HG02870 (cell line): ENCODE results near the gene MMRN2.
"Not testable (repeated sequence)": the region's sequence is repeated elsewhere in the genome, so short reads cannot be mapped to it uniquely, and the experiment has no call there.

Source experiments
- ATAC-seq: cut with Tn5 transposase; IDR thresholded peaks from one replicate; pipeline ENCODE4 v1.9.1; 2021; ENCODE audit warnings: mild to moderate bottlenecking, moderate library complexity; ENCODE audit not compliant: unreplicated experiment

The MMRN2 gene

DNA sequence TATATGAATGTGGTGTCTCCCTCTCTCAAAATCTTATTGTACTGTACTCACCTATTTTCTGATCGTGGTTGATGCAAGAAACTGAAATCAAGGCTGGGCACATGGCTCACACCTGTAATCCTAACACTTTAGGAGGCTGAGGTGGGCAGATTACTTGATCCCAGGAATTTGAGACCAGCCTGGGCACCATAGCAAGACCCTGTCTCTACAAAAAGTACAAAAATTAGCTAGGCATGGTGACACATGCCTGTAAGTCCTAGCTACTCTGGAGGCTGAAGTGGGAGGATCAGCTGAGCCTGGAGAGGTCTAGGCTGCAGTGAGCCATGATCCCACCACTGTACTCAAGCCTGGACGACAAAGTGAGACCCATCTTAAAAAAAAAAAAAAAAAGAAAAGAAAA, 16.0 kb downstream of the MMRN2 start:
- no peak for ATAC-seq

DNA sequence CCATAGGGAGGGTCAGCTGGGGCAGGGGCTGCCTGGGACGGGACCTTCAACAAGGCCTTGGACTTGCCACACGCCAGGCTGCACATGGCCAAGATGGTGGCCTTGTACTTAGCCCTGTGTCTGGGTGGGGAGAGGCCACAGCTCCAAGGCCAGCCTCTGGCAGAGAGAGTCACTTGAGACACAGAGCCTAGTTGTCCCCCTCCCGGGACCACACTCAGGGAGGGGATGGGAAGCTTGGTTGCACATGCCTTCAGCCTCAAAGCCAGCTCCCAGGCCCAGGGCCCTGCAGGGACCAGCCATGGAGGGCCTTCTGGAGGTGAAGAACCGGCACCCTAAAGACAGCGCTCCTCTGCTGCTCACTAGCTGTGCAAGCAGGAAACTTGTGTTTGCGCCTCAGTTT, 16.7 kb downstream of the MMRN2 start:
- no peak for ATAC-seq

DNA sequence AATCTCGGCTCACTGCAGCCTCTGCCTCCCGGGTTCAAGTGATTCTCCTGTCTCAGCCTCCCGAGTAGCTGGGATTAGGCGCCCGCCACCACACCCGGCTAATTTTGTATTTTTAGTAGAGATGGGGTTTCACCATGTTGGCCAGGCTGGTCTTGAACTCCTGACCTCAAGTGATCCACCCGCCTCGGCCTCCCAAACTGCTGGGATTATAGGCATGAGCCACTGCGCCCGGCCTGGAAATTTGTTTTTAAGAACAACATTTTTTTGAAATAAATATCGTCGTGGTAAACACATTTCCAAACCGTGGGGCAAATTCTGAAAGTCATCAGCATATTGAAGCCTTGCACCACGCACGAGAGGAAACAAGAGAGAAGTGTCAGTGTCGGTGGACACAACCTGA, 17.3 kb downstream of the MMRN2 start:
- not testable (repeated sequence) for ATAC-seq

DNA sequence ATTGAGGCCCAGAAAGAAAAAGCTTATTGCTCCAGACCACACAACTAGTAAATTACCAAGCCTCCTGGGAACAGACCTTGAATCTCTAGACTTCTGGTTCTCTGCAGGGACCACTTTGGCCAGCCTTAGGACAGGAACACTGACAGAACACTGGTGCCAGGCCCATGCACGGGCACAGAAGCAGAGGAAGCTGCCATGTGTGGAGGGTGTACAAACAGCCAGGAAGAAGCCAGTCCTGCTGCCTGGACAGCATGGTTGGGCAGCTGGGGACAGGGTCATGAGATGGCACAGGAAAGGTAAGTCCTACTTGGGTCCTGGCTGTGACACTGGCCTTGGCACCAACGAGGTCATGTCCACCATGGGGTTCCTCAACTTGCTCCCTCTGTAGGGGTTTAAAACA, 19.2 kb downstream of the MMRN2 start:
- no peak for ATAC-seq

DNA sequence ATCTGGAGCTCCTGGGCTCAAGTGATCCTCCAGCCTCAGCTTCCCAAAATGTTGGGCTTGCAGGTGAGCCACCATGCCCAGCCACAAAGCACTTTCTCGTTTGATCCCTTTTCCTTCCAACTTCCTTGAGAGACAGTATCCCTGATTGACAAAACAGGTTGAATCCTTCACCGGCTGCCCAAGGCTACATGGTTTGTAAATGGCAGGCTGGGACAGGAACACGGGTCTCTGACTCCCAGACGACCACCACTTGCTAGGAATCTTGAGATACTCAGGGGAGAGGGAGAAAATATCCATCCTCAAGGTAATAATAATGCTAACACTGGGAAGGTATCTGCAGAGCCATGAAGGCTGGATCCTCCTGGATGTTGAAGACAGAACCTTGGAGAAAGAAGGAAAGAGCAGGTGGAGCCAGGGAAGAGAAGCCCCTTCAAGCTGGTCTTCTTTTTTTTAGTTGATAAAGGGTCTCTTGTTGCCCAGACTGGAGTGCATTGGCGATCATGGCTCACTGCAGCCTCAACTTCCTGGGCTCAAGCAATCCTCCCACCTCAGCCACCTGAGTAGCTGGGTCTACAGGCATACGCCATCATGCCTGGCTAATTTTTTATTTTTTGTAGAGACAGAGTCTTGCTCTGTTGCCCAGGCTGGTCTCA, 19.8 kb downstream of the MMRN2 start:
- no peak for ATAC-seq

DNA sequence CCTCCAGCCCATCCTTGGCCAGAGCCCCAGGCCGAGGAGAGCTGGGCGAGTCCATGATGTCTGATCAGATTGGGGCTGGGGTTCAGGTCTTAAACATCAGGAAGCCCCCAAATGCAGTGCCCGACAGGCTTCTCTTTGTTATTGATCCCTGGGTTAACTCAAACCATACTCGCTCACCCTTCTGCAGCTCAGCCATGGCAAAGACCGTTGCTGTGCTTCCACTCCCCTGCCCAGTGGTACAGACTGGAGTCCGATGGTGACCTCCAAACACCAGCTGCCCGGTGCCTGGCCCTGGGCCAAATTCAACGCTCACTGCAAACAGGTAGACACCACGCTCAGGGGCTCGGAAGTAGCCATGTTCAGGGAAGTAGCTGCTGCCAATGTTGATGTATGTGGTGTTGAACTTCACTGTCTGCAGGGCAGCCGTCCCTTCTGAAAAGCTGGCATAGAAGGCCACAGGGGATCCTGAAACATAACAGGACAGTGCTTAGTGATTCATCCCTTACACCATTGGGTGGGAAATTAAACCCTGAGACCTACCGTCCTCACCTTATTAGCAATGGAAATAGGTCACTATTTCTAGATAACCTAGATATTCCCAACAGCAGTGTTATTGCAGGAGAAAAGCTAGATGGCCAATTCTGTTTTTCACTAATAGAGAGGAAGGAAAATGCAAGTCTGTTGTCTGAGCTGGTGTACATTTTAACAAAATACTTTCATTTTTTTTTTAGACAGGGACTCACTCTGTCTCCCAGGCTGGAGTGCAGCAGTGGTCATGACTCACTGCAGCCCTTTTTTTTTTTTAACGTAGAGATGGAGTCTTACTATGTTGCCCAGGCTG, 20.5 kb downstream of the MMRN2 start:
- ATAC-seq = no peak

DNA sequence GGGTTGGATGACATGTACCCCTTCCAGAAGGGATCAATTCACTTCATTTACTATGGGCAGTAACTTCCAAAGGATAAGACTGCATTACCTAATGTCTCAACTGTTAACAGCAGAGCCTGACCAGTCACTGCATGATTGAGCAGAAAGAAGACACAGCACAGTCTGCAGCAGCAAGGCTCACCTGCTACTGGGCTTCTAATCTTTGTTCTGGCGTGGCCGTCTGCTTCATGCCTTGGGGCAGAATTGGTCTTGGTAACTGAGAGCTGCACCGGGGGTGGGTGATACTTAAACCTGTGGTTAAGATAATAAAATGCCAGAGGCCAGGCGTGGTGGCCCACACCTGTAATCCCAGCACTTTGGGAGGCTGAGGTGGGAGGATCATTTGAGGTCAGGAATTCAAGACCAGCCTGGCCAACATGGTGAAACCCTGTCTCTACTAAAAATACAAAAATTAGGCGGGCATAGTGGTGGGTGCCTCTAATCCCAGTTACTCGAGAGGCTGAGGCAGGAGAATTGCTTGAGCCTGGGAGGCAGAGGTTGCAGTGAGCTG, 23.2 kb downstream of the MMRN2 start:
- ATAC-seq = not testable (repeated sequence)

DNA sequence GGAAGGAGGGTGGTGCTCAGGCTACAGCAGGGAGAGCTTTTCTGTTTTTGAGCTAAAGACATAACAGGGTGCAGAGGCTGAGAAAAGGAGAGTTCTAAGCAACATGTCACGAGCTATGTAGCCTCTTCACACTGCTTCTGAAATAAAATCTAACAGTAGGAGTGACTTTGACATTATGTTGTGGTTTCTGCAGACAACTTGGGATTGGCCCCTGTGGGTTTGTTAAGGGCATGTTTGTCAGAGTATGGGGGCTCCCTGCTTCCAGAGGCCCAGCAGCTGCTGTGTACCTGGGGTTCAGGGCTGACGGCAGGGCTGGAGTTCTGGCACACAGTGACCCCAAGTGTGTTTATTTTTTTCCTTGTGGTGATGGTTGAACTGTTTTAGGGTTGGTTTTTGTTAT, 24.7 kb downstream of the MMRN2 start:
- ATAC-seq = no peak

DNA sequence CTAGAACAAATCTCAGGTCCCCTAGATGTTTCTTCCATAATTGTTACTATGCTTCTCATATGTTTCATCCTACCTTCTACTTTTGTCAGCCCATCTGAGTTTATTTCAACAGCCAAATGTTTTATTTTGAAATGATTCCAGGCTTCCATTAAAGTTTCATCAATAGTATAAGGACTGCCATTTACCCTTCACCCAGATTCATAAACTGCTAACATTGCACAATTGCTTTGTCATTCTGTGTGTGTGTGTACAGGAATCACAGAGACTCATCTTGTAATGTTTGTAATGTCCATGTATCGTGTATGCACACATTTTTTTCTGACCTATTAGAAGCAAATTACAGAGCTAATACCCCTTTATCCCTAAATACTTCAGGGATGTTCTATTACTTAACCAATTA, 25.5 kb downstream of the MMRN2 start:
- ATAC-seq = no peak

DNA sequence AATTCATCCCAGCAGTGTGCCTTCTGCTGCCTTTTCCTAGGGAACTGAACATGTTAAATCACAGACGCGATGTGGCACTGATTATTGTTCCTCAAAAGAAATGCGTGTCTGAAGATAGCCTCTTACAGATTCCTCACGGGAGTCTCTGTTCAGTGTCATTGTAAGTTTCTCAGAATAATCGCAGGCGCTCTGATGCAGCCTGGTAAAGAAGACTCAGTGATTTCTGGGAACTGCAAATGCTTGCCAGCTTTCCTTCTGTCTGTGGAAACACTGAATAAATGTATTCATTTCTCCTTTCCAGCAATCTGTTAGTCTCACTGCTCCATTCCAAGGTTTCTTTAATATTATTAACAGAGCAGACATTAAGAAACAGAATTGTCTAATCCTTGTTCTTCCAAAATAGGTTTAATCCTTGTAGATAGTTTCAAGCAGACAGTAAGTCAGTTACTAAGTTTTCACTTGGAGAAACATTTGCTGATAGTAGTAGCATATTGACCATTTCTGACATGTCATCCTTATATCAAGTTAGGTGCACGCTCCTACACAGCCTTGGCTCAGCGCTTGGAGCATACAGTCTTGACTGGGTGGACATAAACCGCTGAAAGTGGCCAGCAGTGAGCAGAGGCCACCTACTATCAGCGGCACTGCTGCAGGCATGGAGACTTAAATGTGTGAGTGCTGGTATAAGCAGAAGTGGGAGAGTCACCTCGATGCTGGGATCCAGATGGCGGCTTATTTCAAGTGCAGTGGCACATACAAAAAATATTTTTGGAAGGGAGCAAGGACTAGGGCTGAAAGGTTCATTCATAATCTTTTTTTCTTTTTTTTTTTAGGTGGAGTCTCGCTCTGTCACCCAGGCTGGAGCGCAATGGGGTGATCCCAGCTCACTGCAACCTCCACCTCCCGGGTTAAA, 27.7 kb downstream of the MMRN2 start:
- no peak for ATAC-seq

DNA sequence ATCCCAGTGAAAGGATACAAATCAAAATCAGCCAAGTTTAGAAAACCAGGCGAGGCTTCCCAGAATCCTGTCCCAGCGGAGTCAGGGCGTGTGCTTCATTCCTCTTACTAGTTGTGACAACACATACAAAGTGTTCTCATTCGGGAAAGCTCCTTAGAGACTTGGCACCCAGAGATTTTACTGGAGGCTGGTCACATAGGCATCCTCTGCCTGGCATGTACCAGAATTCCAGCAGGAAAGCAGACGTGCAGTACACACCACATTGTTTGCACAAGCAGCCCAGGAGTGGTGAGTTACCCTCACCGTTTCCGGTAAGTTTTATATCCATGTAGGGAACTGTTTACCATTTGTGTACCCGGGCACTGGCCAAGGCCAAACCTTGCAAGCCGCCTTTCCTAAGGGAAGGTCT, 34.9 kb downstream of the MMRN2 start:
- ATAC-seq = no peak

DNA sequence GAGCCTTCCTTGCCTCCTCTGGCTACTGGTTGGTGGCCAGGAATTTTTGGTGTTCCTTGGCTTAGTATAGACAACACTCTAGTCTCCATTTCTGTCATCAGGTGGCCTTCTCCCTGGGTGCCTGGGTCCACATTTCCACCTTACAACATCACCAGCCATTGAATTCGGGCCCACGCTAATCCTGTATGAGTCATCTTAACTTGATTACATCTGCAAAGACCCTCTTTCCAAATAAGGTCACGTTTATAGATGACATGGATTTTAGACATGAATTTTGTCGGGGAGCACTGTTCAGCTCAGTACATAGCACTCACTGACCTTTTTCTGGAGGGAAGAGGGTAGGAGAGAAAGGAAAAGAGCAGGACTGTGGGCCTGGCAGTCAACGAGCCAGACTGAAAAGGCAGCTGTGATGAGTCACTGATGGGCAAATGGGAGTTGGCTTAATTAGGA, 39.4 kb downstream of the MMRN2 start:
- no peak for ATAC-seq

DNA sequence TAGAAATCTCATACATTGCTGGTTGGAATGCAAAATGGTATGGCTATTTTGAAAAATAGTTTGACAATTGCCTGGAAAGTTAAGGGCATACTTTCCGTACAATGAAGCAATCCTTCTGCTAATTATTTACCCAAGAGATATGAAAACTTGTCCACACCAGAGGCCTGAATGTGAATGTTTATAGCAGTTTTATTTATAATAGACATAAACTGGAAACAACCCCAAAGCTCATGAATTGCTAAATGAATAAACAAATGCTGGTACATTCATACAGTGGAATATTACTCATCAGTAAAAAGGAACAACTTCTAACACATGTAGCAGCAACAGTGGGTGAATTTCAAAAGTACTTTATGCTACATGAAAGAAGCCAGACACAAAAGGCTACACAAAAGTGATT, 42.7 kb downstream of the MMRN2 start:
- ATAC-seq = no peak

DNA sequence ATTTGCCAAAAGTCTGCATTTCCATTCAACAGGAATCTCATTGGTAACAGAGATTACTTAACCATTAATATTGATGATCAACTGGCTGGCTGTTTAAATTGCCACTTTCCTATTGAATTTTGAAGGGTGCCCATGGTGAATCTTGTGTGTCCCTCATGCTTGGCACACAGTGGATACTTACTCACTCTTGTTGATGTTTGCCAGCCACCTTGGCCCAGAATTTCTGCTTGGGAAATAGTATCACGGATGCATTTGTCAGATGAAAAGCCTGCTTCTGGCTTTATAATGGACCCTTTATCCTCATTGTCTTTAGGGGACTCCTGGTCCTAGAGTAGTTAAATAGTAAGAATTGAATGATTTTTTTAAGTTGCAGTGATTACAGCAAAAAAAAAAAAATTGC, 52.0 kb downstream of the MMRN2 start:
- ATAC-seq = no peak

DNA sequence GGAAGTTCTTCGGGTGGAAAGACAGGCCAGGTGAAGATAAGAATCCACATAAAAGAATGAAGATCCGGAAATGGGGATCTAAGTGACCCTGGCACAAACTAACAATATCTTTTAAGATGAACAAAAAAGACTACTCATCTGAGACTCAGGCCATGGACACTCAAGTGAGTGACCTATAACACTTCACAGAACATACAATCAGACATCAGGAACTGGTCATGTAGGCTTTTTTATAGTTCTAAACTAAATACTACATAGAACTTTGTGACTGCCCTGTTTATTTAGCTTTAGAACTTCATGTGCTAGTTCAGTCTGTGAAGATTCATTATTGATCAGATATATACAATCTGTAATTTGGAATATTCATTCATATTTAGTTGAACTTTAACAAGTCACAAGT, 52.8 kb downstream of the MMRN2 start:
- no peak for ATAC-seq

DNA sequence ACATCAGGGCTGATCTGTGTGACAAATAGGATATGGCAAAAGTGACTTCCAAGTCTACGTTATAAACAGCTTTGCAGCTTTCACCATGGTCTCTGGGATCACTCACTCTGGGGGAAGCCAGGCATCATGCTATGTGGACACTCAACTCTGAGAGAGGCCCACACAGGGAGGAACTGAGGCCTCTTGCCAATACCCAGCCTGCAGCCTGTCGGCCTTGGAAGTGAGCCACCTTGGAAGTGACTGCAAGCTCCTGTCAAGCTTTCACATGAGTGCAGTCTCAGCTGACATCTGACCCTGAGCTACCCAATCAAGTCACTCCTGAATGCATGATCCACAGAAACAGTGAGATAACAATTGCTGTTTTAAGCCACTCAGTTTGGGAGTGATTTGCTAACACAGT, 56.5 kb downstream of the MMRN2 start:
- ATAC-seq = no peak

DNA sequence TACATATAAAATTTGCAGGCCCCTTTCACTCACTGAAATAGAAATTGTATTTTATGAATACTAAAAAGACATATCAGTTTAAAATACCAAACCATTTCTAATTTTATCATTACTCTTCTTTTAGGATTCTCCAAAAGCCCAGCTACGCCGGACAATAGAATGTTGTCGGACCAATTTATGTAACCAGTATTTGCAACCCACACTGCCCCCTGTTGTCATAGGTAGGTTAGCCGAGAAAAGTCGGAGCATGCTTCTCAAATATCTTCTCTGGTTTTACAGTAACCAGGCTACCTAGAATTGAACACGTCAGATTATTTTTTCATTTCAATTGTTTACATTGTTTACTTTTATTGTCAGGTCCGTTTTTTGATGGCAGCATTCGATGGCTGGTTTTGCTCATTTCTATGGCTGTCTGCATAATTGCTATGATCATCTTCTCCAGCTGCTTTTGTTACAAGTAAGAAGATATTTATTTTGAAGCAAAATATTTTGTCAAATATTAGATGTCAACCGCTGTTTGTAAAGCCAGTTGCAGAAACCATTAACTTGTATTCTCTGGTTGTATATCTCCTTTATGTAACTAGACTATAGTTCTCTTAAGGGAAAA, 57.6 kb downstream of the MMRN2 start:
- ATAC-seq = no peak

DNA sequence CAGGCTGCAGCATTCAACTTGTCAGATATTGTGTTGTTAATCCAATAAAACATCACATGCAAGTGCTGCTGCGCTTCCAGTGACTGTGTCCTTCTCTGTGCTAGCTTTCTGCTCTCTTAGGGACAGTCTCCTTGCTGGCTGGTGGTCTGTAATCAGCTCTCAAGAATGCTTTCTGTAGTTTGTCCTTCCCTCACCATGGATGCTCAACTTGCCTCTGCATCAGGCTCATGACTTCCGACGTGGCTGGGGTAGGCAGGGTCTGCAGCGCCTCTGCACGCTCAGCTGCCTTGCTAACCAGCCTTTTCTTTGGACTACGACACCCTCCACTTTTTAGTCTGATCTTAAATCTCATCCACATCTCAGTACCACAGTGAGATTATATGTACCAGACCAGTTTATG, 58.3 kb downstream of the MMRN2 start:
- ATAC-seq = no peak

DNA sequence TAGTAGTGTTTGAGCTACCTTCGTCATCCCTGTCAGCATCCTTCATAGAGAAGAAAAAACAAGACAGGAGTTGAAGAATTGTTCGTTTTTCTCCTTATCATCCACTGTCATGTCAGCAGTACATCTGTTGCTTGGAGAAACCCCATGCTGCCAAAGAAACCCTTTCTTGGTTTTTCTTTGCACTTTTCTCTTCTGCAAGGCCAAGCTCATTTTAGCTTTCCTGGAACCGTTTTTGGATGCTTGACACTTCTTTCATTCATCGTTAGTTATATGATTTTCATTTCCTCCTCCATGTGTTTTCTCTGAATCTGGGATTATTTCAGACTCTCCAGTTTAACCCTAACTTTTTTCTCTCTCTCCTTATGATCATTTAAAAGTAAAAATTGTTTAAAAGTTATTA, 58.9 kb downstream of the MMRN2 start:
- no peak for ATAC-seq

DNA sequence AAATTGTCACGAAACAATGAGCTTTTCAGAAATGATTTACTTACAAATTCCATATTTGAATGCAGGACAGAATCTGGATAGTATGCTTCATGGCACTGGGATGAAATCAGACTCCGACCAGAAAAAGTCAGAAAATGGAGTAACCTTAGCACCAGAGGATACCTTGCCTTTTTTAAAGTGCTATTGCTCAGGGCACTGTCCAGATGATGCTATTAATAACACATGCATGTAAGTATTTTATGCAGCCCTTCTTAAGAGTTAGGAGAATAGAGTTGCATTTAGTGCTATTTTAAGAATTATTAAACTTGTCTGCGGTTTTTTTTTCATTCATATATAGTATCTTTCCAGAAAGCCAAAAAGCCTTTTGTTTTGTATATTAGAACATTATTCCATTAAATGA, 67.4 kb downstream of the MMRN2 start:
- ATAC-seq = no peak
